GM12892 (cell line): ENCODE measurements around the gene AP4M1.
A peak's percentile ranks its signal among the peaks of the same experiment; 100 is the strongest.
"Not testable (repeated sequence)": the region's sequence is repeated elsewhere in the genome, so short reads cannot be mapped to it uniquely, and the experiment has no call there.

Experiments used
- DNase-seq: peaks from one replicate; pipeline ENCODE4 v3.0.0; 2011; ENCODE audit not compliant: insufficient read length
- FAIRE-seq: peaks from 2 replicates; lab custom pipeline; 2011; peaks lifted over from hg19 to GRCh38; lab: Jason Lieb, UNC
- POLR2A ChIP-seq: IDR thresholded peaks from 2 replicates; pipeline ENCODE4 v1.6.1; 2011; ENCODE audit warnings: low read depth, low read length, control low read depth
- POLR2AphosphoS5 ChIP-seq: IDR thresholded peaks from 2 replicates; pipeline ENCODE4 v1.6.1; 2011; ENCODE audit warnings: low read depth, low read length, control low read depth
- TAF1 ChIP-seq: IDR thresholded peaks from 2 replicates; pipeline ENCODE4 v1.6.1; 2011; ENCODE audit warnings: low read depth, mild to moderate bottlenecking, control low read depth, low read length, borderline replicate concordance

Gene AP4M1

DNA sequence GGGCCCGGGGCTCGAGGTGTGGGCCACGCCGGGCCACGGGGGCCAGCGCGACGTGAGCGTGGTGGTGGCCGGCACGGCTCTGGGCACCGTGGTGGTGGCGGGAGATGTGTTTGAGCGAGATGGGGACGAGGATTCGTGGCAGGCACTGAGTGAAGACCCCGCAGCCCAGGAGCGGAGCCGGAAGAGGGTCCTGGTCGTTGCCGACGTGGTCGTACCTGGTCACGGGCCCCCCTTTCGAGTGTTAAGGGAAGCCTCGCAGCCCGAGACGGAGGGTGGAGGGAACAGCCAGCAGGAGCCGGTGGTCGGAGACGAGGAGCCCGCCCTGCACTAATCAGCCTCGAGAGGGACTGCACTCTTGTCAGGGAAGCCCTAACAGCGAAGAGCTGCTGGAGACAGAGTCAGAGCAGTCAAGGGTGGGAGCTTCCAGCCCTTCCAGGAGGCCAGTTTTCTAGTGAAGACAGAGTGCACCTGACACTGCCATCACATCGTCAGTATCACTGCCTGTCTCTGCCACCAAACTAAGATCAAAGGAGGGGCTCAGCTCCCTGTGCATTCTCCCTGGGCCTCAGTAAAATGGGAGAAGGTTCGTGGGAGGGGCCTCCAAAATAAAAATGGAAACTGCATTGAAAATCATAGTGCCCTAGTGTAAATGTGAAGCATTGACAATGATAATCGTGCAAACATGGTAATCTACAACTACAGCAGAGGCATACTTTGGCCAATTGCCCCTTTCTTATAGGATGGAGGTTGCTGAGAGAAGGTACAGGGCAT lies 26.6 kb downstream of the AP4M1 start:
- TF ChIP-seq POLR2AphosphoS5 (no peak), POLR2A (no peak), TAF1 (no peak)
- FAIRE-seq (no peak), DNase-seq (no peak)

DNA sequence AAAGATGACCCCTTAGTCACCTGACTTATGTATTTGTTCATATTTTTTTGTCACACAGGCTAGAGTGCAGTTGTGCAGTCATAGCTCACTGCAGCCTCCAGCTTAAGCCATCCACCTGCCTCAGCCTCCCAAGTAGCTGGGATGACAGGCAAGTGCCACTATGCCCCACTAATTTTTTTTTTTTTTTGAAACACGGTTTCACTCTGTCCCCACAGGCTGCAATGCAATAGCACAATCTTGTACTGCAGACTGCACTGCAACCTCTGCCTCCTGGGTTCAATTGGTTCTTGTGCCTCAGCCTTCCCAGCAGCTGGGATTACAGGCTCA lies 27.2 kb downstream of the AP4M1 start:
- FAIRE-seq (no peak), DNase-seq (no peak)
- TF ChIP-seq POLR2AphosphoS5 (no peak), POLR2A (no peak), TAF1 (no peak)

DNA sequence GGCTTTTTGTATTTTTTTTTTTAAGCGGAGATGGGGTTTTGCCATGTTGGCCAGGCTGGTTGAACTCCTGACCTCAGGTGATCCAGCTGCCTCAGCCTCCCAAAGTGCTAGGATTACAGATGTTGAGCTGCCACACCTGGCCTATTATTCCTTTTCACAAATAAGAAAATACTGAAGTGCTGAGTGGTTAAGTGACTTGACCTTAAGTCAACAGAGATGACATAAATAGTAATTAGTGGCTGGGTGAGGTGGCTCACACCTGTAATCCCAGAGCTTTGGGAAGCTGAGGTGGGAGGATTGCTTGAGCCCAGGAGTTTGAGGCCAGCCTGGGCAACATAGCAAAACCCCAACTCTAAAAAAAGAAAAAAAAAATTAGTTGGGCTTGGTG lies 28.8 kb downstream of the AP4M1 start:
- not testable (repeated sequence) for FAIRE-seq, DNase-seq

DNA sequence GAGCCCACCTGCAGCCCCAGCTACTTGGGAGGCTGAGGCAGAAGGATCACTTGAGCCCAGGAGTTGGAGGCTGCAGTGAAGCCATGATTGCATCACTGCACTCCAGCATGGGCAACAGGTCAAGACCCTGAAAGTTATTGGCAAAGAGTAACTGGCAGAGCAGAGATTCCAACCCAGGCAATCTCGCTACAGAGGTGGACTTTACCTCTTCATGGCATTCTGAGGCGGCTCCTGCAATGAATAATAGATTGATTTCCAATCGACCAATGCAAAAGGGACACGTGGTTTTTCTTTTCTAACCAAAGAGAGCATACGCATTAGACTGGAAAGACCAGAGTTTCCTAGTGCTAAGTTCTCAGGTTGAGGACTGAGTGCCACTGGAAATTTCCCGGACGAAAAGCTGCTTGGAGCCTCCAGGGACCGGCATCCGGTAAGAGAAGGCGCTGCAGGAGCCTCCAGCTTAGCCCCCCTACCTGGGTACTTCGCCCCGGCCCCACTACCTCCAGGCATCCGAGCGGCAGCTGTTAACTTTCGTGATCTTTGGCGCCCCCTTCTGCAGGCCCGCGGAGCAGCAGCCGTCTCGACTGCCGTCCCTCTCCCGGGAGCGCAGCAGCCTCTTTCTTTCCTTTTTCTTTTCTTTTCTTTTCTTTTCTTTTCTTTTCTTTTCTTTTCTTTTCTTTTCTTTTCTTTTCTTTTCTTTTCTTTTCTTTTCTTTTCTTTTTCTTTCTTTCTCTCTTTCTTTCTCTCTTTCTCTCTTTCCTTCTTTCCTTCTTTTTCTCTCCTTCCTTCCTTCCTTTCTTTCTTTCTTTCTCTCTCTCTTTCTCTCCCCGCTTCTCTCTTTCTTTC lies 29.4 kb downstream of the AP4M1 start:
- DNase-seq (no peak), FAIRE-seq (peak; percentile 65)
- TF ChIP-seq POLR2AphosphoS5 (no peak), POLR2A (no peak), TAF1 (no peak)

DNA sequence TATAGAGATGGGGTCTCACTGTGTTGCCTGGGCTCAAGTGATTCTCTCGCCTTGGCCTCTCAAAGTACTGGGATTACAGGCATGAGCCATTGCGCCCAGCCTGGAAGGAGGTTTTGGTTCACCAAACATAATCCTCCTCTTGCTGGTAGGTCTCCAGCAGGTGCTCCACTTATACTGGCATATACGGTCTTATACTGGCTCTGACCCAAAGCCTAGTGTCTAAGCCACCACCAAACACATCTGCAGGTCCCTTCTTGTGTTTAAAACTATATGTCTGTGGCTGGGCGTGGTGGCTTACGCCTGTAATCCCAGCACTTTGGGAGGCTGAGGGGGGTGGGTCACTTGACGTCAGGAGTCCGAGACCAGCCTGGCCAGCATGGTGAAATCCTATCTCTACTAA lies 30.7 kb downstream of the AP4M1 start:
- no peak for TF ChIP-seq TAF1
- no peak for TF ChIP-seq POLR2A
- TF ChIP-seq POLR2AphosphoS5 = no peak
- DNase-seq (no peak), FAIRE-seq (no peak)

DNA sequence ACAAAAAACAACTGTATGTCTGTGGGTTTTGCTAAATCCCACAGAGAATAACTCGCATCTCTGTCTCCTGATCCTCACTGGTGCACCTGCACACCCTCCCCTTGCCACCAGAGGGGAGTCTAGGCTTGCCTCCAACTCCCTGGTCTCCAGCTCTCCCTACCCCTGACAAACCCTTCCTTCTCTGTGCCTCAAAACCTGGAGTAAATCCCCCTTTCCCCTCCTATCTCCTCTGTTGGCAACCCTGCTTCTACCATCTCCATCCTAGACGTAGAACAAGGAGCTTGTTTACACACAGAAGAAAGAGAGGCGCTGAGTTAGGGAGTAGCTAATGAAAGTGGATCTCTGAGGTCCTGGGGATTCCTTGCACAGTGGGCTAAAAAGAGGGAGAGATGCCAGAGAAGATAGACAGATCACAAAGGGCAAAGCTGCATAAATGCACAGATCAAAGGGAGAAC lies 31.3 kb downstream of the AP4M1 start:
- no peak for TF ChIP-seq TAF1
- TF ChIP-seq POLR2AphosphoS5 = no peak
- TF ChIP-seq POLR2A = no peak
- DNase-seq (peak; percentile 70), FAIRE-seq (peak; percentile 94)

DNA sequence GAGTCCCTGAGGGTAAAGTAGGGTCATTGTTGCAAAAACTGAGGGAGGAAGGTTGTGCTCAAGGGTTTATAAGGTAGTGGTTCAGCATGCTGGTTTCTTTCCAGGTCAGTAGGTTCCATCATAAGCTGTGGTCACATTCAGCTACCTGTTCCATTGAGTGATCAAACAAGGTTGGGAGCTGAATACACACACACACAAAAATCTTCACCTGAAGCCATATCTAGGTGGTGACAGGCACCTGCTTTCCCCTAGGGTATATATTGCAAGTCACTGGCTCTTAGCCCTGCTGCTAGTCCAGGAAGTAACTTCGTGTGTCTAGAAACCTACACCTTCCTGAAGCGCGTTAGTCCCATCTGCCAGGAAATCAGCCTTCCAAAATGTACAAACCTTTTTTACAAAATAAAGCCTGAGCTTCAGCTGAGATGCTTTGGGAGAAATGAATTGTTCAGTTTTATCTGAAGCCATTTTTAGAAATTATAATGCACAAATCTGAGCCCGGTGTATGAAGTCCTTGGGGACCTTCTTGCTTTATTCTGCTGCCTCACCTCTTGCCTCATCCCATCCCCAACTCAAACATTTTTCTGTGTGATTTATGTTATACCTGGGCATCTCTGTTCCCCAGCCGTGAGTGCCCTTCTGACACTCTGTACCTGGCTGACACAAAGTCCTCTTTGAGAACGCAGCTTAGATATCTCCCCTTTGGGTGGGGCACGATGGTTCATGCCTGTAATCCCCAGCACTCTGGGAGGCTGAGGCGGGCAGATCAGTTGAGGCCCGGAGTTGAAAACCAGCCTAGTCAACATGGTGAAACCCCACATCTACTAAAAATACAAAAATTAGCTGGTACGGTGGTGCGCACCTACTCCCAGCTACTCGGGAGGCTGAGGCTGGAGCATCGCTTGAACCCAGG lies 36.7 kb downstream of the AP4M1 start:
- DNase-seq (no peak), FAIRE-seq (peak; percentile 74)
- TF ChIP-seq TAF1 = no peak
- no peak for TF ChIP-seq POLR2AphosphoS5
- TF ChIP-seq POLR2A = no peak

DNA sequence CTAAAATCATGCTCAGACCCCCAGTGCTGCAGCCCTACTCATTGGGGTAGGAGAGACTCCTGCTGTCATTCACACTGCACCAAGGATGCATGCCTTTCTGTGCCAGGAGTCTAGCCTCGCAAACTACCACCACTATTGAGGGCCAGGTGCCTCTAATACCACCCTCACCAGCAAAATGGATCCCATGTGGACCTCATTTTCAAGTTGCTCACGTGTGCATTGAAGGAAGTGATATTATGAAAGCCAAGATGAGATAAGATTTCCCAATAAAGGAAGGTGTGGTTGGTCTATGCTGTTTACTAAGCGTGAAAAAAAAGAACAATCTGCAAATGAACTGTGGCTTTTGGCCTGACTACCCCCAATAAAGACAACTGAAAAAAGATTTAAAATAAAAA lies 40.1 kb downstream of the AP4M1 start:
- TF ChIP-seq POLR2A (no peak), POLR2AphosphoS5 (no peak), TAF1 (no peak)
- DNase-seq (no peak), FAIRE-seq (no peak)

DNA sequence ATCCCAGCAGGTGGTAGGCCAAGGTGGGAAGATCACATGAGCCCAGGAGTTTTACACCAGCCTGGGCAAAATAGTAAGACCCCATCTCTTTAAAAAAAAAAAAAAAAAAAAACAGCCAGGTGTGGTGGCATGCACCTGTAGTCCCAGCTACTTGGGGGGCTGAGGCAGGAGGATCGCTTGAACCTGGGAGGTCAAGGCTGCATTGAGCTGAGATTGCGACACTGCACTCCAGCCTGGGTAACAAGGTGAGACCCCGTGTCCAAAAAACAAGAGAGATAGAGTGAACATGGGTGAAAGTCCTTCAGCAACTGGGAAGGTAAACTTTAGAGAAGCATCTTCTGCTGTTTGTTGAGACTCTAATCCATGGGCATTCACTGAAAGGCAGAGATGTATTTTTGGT lies 41.0 kb downstream of the AP4M1 start:
- DNase-seq (no peak), FAIRE-seq (no peak)
- TF ChIP-seq POLR2A (no peak), POLR2AphosphoS5 (no peak), TAF1 (no peak)

DNA sequence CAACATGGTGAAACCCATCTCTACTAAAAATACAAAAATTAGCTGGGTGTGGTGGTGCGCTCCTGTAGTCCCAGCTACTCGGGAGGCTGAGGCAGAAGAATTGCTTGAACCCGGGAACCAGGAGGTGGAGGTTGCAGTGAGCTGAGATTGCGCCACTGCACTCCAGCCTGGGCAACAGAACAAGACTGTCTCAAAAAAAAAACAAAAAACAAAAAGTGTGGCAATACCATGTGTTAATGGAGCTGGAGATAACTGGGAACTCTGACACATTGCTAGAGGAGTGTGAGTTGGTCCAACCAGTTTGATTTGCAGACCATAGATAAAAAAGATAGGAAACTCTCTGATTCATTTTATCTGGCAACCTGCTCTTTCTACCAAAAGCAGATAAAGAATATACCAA lies 44.9 kb downstream of the AP4M1 start:
- DNase-seq, FAIRE-seq: not testable (repeated sequence)

DNA sequence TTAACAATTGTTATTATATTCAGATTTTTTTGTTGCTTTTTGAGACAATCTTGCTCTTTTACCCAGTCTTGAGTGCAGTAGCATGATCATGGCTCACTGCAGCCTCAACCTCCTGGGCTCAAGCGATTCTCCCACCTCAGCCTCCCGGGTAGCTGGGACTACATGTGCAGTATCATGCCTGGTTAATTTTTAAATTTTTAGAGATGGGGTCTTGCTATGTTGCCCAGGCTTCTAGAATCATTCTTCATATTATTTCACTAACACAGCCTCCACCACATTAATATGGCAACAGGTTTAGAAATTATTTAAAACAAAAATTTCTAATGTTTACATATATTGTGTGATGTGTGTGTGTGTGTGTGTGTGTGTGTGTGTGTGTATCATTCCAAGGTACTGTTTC lies 45.8 kb downstream of the AP4M1 start:
- FAIRE-seq (no peak), DNase-seq (no peak)
- TF ChIP-seq POLR2A = no peak
- no peak for TF ChIP-seq POLR2AphosphoS5
- TF ChIP-seq TAF1 = no peak

DNA sequence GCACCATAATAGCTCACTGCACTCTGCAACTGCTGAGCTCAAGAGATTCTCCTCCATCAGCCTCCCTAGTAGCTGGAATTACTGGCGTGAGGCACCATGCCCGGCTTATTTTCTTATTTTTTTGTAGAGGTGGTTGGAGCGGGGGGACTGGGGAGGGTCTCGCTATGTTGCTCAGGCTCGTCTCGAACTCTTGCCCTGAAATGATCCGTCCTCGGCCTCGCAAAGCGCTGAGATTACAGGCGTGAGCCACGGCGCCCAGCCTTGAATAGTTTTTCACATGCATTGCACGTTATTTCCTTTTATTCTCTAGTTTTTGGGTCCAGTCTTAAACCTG lies 46.7 kb downstream of the AP4M1 start:
- DNase-seq (no peak), FAIRE-seq (no peak)
- TF ChIP-seq POLR2AphosphoS5 (no peak), POLR2A (no peak), TAF1 (no peak)
